ENCODE data around the gene BRINP1.

Gene BRINP1

GRCh38 chr9:119137479-119137878, 231.8 kb downstream of the BRINP1 start:
- no peak overlapping the region for H3K4me3 ChIP-seq (ENCODE audit: low read depth, low read length)
- POLR2A ChIA-PET, result no interaction called here
- TF ChIP-seq ZFHX2 (tag by site-specific recombination; conservative IDR thresholded peaks at IDR 0.05), result no peak
- no peak for TF ChIP-seq ZNF600 (tag by site-specific recombination; IDR thresholded peaks at IDR 0.05)
- TF ChIP-seq SCRT1 (tag by site-specific recombination; IDR thresholded peaks at IDR 0.05; ENCODE audit: borderline replicate concordance), result no peak
- H3K9me3 ChIP-seq (ENCODE audit: control insufficient read depth, insufficient read depth, low read depth, low read length), result no peaks in the 10 kb centered on the region
- CTCF ChIA-PET, result no interaction called here
- H3K27ac ChIP-seq (ENCODE audit: extremely low read depth, low read depth, low read length), result no peak overlapping the region
- H3K36me3 ChIP-seq (ENCODE audit: control insufficient read depth in 2 of 2, insufficient read depth in 1 of 2, low read length in 2 of 2), result no peaks in the 10 kb centered on the region
- H3K4me1 ChIP-seq (ENCODE audit: control insufficient read depth, insufficient read depth, low read length), result no peaks in the 10 kb centered on the region

- ChIA-PET POLR2A (no interaction called here), CTCF (no interaction called here)
- no peaks in the 10 kb centered on the region for H3K9me3 ChIP-seq (ENCODE audit: control insufficient read depth, insufficient read depth, low read depth, low read length)
- no peak overlapping the region for H3K27ac ChIP-seq (ENCODE audit: extremely low read depth, low read depth, low read length)
- H3K4me3 ChIP-seq (ENCODE audit: low read depth, low read length), result no peak overlapping the region
- no peaks in the 10 kb centered on the region for H3K4me1 ChIP-seq (ENCODE audit: control insufficient read depth, insufficient read depth, low read length)
- no peak for TF ChIP-seq ZNF658 (tag by site-specific recombination; IDR thresholded peaks at IDR 0.05)
- no peak for TF ChIP-seq ZNF175 (tag by site-specific recombination; IDR thresholded peaks at IDR 0.05)
- TF ChIP-seq ZFP3 (tag by site-specific recombination; IDR thresholded peaks at IDR 0.05; ENCODE audit: low read depth), result no peak
- TF ChIP-seq ZNF621 (tag by site-specific recombination; IDR thresholded peaks at IDR 0.05), result no peak
- no peak for TF ChIP-seq PRDM4 (tag by site-specific recombination; IDR thresholded peaks at IDR 0.05)
- no peak for TF ChIP-seq SP7 (tag by site-specific recombination; IDR thresholded peaks at IDR 0.05)
- TF ChIP-seq ZNF692 (tag by site-specific recombination; IDR thresholded peaks at IDR 0.05), result no peak
- TF ChIP-seq ZNF138 (tag by site-specific recombination; IDR thresholded peaks at IDR 0.05; ENCODE audit: borderline replicate concordance), result no peak
- TF ChIP-seq ZNF518A (tag by site-specific recombination; conservative IDR thresholded peaks at IDR 0.05; ENCODE audit: low read depth), result no peak
- no peak for TF ChIP-seq TSHZ1 (tag by site-specific recombination; IDR thresholded peaks at IDR 0.05; ENCODE audit: borderline replicate concordance)
- TF ChIP-seq ZNF501 (tag by site-specific recombination; IDR thresholded peaks at IDR 0.05), result no peak
- no peaks in the 10 kb centered on the region for H3K36me3 ChIP-seq (ENCODE audit: control insufficient read depth in 2 of 2, insufficient read depth in 1 of 2, low read length in 2 of 2)
Measured at GRCh38 chr9:119126040-119126439, 243.2 kb downstream of the BRINP1 start.
